CD4-positive, alpha-beta T cell treated with Interleukin-4 for 1 hour (primary cell): ENCODE measurements around the gene KIFC3.
"Not testable (repeated sequence)": the region's sequence is repeated elsewhere in the genome, so short reads cannot be mapped to it uniquely, and the experiment has no call there.

Experiments
- DNase-seq, 2 donors: peaks; one replicate each; pipeline ENCODE4 v3.0.0-alpha.2; 2020 to 2022

KIFC3 gene

DNA sequence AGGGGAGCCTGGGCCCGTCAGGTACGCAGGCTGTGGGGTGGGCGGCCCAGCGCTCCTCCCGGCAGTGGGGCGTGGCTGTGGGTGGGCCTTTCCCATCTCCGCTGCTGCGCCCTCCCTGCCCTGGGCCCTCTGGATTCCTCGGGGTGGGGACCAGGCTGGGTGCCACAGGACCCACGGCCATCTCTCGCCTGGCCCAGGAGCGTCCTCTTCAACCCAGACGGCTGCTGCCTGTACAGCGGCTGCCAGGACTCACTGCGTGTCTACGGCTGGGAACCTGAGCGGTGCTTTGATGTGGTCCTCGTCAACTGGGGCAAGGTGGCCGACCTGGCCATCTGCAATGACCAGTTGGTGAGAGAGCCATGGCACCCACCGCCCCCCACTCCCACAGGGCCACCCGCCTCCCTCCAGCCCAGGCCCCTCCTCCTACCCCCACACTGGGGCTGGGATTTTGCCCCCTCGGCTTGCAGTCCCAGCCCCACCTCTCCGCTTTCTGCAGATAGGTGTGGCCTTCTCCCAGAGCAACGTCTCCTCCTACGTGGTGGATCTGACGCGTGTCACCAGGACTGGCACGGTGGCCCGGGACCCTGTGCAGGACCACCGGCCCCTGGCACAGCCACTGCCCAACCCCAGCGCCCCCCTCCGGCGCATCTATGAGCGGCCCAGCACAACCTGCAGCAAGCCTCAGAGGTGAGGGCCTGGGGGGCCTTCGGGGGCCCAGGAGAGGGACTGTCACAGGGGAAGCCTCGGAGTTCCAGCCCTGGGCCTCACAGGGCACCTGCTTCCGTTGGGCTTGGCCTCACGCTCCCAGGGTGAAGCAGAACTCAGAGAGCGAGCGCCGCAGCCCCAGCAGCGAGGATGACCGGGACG is 49.5 kb downstream of the KIFC3 start:
- DNase-seq: no peak

DNA sequence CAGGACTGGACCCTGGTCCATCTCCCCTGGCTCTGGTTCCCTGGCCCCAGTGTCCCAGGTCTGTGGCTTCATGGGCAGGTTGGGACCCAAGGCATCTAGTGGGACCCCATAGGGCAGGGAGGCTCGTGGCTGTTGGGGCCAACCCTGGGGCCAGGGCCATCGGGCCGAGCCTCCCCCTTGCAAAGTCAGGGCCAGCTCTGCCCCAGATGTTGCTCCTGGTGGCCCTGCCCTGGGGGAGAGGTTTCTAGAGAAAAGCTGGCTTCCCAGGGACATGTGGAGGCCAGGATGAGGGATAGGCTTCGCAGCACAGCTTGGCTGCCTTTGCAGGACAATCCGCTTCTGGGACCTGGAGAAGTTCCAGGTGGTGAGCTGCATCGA is 50.1 kb downstream of the KIFC3 start:
- no peak for DNase-seq

DNA sequence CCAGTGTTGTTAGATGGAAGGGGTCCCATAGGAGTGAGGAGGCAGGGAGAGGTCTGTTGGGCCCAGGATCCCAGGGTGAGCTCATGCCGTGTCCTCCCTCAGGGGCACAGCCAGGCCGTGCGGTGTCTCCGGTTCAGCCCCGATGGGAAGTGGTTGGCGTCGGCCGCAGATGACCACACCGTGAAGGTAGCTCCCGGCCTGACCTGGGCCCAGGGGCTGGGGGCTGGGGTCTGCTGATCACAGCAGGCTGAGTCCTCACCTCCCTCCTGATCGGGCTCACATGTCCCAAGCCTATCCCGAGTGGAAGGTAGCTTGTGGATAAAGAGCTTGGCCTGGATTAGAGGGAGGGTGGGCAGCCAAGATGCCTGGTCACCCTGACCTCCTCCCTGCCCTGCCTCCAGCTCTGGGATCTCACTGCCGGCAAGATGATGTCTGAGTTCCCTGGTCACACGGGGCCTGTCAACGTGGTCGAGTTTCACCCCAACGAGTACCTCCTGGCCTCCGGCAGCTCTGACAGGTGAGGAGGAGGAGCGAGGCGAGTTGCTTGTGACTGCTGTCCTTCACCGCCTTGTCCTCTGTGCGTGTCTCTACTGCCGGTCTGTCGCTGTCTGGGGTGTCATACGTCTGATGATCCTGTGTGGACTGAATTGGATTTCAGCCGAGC is 50.6 kb downstream of the KIFC3 start:
- DNase-seq: no peak

DNA sequence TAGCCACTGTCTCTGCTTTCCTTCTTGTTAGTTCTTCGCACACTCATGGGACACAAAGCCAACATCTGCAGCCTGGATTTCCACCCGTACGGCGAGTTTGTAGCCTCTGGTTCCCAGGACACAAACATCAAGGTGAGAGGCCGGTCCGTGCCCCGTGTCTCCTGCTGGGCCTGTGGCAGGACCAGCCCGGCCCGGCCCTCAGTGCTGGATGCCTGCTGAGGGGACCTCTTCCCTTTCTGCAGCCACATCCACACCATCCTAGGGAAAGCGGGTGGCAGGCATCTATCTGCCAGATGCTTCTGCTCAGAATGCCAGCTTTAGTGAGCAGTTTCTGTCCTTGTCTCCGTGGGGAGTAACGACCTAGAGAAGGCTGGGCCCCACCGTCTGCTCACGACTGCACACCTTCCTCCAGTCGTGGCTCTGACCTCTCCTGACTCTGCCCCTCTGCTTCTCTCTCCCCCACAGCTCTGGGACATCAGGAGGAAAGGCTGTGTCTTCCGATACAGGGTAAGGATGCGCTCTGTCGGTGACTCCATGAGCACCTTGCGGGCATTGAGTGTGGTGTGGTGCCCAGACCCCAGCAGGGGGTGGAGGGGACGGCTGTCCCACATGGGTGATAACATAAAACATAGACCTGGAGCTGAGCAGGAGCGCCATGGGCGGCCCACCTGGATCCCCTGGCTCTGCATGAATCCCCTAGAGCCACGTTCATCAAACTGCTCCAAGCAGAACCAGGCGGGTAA is 51.3 kb downstream of the KIFC3 start:
- DNase-seq: no peak

DNA sequence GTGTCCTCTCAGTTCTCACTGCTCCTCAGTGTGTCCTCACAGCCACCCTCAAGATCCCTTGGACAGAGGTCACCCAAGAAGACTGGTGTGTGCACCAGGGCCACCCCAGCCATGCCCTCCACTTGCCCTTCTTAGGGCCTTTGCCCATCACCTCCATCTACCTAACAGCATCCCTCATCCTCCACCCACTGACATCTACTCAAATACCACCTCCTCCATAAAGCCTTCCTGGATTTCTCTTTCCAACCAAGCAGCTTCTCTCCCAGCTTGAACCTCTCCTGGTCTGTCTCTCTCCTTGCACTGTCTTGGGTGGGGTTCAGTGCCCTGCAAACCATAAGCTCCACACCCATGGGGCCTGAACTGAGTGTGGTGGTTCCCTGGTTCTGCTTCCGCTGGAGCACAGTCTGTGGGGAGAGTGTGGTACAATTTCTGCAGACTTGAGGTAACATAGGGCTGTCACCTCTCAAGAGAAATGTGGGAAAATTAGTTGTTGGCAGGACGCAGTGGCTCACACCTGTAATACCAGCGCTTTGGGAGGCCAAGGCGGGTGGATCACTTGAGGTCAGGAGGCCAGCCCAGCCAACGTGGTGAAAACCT is 52.3 kb downstream of the KIFC3 start:
- DNase-seq: no peak

DNA sequence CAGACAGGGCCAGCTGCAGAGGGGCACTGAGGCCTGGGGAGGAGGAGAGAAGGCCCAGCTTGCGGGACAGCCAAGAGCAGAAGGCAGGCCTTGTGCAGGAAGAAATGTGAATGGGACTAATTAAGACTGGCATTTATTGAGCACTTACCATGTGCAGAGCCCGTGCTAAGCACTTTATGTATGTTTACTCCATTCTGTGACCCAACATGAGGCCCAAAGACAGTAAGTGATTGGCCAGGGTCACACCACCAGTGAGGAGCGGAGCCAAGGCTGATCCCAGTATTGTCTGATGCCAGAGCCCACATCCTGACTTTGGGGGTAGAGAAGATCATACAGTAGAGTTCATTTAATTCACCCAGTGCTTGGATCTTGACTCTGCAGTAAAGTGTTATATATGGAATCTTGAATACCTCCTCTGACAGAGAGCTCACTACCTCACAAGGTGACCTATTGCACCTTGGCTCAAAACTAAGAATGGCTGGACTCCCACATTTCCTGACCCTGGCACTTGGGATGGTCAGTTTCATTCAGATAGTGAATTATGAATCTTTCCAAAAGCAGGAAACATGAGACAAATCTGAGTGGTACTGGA is 53.1 kb downstream of the KIFC3 start:
- no peak for DNase-seq

DNA sequence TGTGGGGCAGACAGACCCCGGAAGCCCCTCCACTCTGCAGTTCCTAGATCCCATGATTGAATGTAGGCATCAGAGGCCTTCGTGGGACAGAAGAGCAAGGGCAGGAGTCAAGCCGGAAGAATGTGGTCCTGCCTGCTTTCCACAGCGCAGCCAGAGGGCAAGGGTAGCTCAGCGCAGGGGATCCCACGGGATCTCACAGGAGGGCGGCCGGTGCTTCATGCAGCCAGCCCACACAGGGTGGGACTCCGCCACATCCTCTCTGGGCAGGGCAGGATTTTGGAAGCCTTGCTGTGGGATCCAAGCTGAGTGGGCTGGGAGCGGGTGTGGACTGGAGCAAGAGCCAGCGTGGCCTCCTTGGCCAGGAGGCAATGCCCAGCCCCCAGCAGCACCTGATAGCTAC is 53.7 kb downstream of the KIFC3 start:
- DNase-seq: no peak

DNA sequence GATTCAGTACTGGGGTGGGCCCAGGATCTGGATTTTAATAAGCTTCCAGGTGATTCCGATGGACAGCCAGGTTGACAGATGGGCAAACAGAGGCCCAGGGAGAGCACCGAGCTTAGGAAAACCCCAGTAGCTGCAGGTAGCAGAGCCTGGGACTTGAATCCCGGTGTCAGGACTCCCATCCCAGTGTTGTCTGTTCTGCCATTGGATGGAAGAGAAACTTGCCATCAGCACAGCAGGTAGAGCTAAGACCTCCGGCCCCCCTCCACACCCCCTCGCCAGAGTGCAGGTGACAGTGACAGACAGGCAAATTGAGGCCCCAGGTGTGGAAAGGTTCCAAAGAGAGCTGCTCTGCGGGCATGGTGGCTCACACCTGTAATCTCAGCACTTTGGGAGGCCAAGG is 54.3 kb downstream of the KIFC3 start:
- DNase-seq: no peak

DNA sequence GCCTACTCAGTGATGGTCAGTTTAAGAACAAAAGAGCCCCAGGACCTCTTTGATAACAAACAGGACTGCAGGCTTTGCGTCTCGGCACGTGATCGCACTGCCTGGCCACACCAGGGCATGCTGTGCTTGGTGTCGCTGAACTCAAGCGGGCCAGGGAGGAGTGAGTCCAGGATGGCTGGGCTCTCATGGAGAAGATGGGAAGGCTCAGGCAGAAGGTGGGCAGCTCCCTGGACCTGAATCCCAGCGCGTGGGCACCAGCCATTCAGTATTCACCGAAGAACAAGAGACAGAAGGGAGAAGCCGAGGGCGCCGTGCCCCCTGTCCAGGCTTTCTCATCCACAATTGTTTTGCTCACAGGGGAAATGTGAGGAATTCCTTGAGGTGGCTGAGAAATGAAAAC is 54.8 kb downstream of the KIFC3 start:
- DNase-seq: no peak

DNA sequence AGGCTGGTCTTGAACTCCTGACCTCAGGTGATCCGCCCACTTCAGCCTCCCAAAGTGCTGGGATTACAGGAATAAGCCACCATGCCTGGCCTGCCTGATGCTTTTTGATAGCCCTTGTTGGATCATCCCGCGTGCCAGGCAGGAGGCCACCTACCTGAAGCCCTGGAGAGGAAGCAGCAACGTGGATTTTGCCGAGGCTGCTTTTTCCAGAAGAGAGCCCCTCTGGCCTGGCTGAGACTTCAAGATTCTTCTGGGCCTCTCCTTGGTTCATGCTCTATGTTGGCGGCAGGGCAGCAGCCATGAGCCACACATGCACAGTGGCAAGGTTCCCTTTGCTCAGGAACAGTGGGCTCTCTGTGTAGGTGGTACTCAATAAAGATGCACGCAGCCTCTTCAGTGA is 55.2 kb downstream of the KIFC3 start:
- no peak for DNase-seq

DNA sequence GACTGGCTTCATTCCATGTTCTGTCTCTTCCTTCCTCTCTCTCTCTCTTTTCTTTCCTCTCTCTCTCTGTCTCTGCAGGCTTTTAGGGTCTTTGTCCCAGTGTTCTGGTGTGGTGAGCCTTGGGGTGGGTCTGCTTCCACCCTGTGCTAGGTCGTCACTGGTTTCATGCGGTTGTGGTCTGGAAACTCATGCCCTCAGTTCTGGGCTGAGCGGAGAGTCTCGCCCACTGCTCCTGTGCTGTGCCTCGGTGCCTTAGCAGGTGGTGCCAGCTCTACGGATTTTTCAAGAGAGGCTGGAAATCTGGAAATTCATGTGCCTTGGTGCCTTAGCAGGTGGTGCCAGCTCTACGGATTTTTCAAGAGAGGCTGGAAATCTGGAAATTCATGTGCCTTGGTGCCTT is 56.0 kb downstream of the KIFC3 start:
- not testable (repeated sequence) for DNase-seq

DNA sequence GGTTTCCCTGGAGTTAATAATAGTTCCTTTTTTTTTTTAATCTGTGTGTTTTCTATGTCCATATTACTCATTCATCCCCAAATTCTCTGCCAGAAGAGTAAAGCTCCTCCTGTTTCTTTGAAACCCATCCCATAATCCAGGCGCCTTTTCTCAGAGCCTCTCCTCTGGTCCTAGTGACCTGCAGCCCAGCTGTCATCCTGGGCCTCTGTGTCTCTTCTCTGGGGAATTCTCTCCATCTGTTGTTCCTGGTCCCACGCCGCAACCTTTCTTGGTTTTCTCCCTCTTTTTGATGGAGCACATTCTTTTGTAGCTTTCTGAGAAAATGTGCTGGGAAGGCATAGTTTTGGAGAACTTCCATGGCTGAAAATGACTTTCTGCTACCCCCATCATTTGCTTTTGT is 56.5 kb downstream of the KIFC3 start:
- no peak for DNase-seq

DNA sequence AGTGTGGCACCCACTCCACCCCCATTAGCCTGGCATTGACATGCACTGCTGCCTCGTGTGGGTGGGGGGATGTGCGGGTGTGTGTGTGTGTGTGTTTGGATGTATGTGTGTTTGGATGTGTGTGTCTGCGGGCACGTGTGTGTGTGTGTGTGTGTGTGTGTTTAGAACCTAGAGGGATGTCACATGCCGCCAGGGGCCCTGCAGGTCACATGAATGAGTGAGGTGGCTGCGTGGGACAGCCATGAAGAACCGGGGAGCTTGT is 57.7 kb downstream of the KIFC3 start:
- no peak for DNase-seq

DNA sequence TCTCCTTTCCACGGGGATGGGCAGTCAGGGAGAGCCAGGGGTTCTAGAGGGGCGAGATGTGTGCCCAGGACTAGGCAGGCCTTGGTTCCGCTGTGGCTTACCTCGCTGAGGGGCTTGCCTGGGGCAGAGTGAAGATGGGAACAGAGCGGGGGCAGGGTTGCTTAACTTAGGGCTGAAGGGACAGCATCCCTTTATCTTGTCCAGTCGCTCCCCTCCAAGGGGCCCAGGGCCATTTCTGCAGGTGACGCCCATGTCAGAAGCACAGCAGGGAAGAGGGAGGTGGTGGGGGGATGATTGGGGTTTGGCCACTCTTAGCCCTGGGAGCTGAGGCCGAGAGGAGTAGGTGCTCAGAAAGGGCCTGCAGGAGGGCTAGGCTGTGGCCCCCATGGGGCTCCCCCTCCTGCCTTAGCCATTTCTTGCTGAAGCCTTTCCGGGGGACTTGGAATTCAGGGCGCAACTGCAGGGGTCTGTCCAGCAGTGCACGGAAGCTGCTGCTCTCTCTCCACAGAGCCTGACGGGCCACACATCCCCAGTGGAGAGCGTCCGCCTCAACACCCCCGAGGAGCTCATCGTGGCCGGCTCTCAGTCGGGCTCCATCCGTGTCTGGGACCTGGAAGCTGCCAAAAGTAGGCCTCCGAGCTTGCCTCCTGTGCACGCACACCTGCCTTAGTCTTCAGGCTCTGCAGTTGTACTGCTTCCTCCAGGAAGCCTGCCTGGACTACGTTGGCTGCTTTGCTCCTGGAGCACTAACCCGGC is 58.2 kb downstream of the KIFC3 start:
- DNase-seq: no peak

DNA sequence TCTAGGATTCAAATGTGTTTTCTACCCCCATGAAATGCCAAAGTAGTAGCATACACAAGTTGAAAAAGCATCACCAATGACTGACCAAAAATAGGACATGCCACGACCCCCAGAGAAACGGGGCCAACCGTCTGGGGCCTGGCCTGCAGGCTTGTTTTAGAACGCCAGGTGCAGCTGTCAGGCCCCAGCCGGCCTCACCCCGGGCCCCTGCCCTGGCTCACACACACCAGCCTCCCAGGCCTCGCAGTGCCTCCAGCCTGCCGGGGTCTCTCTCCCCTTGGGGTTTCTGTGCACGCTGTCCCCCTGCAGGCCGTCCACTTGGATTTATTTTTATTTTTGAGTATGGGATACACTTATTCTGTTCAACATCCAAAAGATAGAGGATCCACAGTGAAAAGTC is 58.8 kb downstream of the KIFC3 start:
- DNase-seq: no peak

DNA sequence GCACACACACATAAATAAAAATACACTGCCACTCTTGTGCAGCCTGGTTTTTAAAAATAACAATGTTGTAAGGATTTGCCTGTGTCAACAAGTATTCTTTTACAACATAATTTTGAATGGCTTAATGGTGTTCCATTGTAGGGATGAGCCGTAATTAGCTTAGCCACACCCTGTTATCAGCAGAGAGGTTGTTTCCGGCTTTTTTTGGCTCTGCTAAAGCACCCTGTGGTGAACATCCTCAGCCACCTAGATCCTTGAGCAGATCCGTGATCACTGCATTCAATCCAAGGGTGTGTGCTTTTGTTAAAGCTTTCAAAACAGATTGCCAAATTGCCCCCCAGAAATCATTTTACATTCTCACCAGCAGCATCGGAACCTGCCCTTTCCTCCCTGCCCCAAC is 59.7 kb downstream of the KIFC3 start:
- DNase-seq: no peak

DNA sequence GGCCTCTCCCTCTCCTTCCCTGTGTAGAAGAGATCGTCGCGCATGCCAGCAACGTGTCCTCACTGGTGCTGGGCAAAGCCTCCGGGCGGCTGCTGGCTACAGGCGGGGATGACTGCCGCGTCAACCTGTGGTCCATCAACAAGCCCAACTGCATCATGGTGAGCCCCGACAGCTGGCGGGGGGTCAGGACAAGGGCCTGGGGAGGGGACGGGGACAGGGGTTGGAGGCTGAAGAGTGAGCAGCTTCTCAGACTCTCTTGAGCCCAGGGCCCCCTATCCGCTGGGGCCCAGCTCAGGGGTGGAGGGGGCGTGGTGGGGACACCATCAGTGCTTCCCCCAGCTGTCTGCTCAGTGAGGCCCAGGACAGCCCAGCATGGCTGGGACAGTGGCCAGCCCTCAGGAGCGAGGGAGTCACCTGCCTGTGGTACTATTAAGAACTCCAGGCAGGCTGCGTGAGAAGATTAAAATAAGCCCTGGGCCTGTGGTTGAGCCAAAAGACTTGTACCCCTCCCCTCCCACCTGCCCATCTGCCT is 60.6 kb downstream of the KIFC3 start:
- DNase-seq: no peak

DNA sequence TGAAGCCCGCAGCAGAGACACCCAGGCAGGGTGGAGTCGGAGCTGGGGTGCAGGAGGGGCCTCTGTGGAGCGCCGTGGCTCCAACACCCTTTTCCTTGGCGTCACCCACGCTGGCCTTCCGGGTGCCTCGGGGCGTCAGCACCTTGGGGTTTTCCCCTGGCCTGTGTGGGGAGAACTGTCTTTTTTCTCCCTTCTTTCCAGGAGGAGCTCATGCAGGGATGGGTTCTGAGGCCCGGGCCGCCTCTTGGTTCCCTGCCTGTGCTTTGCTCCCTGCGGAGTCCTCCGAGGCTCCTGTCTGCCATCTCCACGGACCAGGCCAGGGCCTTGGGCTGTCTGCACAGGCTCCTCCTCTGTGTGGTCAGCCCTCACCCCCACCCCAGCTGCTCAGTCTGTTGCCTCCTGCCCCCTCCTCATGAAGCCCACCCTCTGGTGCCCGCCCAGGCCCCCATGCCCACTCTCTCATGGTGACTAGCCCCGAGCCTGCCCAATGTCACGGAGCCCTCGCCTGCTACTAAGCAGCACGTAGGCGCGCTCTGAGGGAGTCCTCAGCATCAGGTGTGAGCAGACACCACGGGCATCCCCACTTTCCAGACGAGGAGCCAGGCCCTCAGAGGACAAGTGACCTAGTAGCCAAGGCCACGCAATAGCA is 61.7 kb downstream of the KIFC3 start:
- no peak for DNase-seq

DNA sequence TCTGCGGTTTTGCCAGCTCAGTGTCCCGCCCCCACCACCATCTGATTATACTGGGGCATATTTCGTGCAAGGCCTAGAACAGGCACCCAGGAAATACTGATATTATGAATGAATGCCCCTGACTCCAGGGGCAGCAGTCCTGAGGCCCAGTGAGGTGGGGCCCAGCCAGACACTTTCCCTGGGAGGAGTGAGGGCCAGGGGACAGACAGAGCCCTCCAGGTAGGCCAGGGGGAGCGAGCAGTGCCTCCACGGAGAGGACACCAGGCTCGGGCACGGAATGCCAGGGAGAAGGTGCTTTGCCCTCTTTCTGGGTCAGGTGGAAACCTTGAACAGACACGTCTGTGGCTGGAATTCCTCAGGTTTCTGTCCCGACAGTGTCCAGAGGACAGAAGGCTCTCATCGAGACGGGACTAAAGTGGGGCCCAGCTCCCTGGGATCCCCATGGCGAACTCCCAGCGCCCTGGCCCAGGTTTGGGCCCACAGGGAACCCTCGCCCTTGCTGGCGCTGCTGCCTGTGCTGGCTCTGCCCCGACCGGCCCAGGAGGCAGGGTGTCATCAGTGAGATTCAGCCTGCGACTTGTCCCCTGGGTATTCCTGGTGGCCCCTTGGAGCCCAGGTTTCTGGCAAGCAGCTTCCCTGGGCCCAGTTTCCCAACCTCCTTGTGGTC is 62.4 kb downstream of the KIFC3 start:
- DNase-seq: no peak

DNA sequence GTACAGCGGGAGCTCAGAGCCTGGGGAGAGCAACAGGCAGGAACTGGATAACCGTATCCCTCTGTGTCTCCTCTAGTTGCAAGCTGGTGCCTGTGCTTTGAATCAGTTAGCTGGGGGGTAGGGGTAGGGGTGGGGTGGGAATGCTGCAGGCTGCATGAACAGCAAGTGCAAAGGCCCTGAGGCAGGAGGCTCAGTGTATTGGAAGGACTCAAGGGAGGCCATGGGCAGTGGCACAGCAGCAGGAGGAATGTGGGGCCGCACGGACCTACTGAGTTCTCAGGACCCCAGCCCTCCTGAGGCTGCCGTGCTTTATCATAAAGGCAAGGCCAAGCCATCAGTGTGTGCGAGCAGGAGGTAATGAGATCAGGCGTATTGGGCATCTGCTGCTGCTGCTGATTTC is 63.4 kb downstream of the KIFC3 start:
- DNase-seq: no peak
